Measurements from ENCODE around the gene SMYD3. TPM values are rescaled to one million over a fixed set of nuclear protein-coding genes. Genes with fewer than 3 reads are reported as not detected.

Gene SMYD3
- total and polyA plus RNA-seq, 8 donors: 20.4 to 35.1 (median 24.3) TPM

- no peaks in the 10 kb centered on the region for H3K4me1 ChIP-seq
- TF ChIP-seq CTCF (IDR thresholded peaks at IDR 0.05): no peak
- DNase-seq (no peak), ATAC-seq (no peak)
- H3K4me3 ChIP-seq: no peak overlapping the region
- intact Hi-C loops (cut with DNase I): no loop called here
- H3K27ac ChIP-seq: no peak overlapping the region
- no peaks in the 10 kb centered on the region for H3K9me3 ChIP-seq
- no peaks in the 10 kb centered on the region for H3K36me3 ChIP-seq
- H3K27me3 ChIP-seq: no peaks in the 10 kb centered on the region
These were observed 123.9 kb downstream of the SMYD3 start for GRCh38 chr1:246383239-246383589.

- H3K27ac ChIP-seq: no peak overlapping the region
- no peak for ATAC-seq
- intact Hi-C loops (cut with DNase I): no loop called here
These were observed 124.4 kb downstream of the SMYD3 start for GRCh38 chr1:246382589-246383238.

GRCh38 chr1:246381452-246381851 is 125.6 kb downstream of the SMYD3 start:
- no peak for ATAC-seq

More at GRCh38 chr1:246382589-246383238, 124.4 kb downstream of the SMYD3 start:
- no peak for DNase-seq
- H3K27me3 ChIP-seq: no peaks in the 10 kb centered on the region
- H3K4me3 ChIP-seq: no peak overlapping the region
- no peaks in the 10 kb centered on the region for H3K36me3 ChIP-seq
- no peaks in the 10 kb centered on the region for H3K4me1 ChIP-seq
- TF ChIP-seq CTCF (IDR thresholded peaks at IDR 0.05): no peak
- no peaks in the 10 kb centered on the region for H3K9me3 ChIP-seq

GRCh38 chr1:246377625-246378153 is 129.4 kb downstream of the SMYD3 start:
- ATAC-seq: no peak
- intact Hi-C loops (cut with DNase I): no loop called here
- Histone ChIP-seq H3K9me3 (no peaks in the 10 kb centered on the region), H3K27me3 (no peaks in the 10 kb centered on the region), H3K36me3 (no peaks in the 10 kb centered on the region), H3K4me3 (no peak overlapping the region), H3K4me1 (no peaks in the 10 kb centered on the region), H3K27ac (no peak overlapping the region)
- no peak for TF ChIP-seq CTCF (IDR thresholded peaks at IDR 0.05)
- DNase-seq: no peak

More at GRCh38 chr1:246381452-246381851, 125.6 kb downstream of the SMYD3 start:
- Histone ChIP-seq H3K27me3 (no peaks in the 10 kb centered on the region), H3K4me3 (no peak overlapping the region), H3K27ac (no peak overlapping the region), H3K9me3 (no peaks in the 10 kb centered on the region), H3K4me1 (no peaks in the 10 kb centered on the region), H3K36me3 (no peaks in the 10 kb centered on the region)
- TF ChIP-seq CTCF (IDR thresholded peaks at IDR 0.05): no peak
- no peak for DNase-seq
- intact Hi-C loops (cut with DNase I): no loop called here

GRCh38 chr1:246373828-246374569 is 133.1 kb downstream of the SMYD3 start:
- no peak for TF ChIP-seq CTCF (IDR thresholded peaks at IDR 0.05)
- DNase-seq (peak in 1 of 4 donors; percentile 35), ATAC-seq (no peak)
- H3K4me3 ChIP-seq: no peak overlapping the region
- H3K4me1 ChIP-seq: no peaks in the 10 kb centered on the region
- H3K27ac ChIP-seq: no peak overlapping the region
- no peaks in the 10 kb centered on the region for H3K36me3 ChIP-seq
- intact Hi-C loops (cut with DNase I): no loop called here
- H3K27me3 ChIP-seq: no peaks in the 10 kb centered on the region
- no peaks in the 10 kb centered on the region for H3K9me3 ChIP-seq
